IMR-90 (cell line): ENCODE measurements around the gene CALCOCO2. TPM values are rescaled to one million over a fixed set of nuclear protein-coding genes. Genes with fewer than 3 reads are reported as not detected.

Source experiments
- ATAC-seq: fragments of 200-7000 bp; cut with Tn5 transposase; 2 replicates; pipeline ENCODE4 v1.9.1; 2020; ENCODE audit warnings: low read depth, mild to moderate bottlenecking, moderate library complexity
- BruUV-seq: library from RNA; stranded (reverse); fragments of 400-500 nt; replicated peaks from 2 replicates; lab custom pipeline; 2021; lab: Mats Ljungman, UMichigan
- CTCF ChIA-PET: fragments of 300-600 bp; formaldehyde crosslinking; extraction: SDS; loops from one replicate; lab custom pipeline; 2021; ENCODE audit warnings: antibody characterized with exemption; lab: Yijun Ruan, JAX
- POLR2A ChIA-PET: fragments of 300-600 bp; sonication (Branson Sonifier 250); formaldehyde crosslinking; loops from one replicate; lab custom pipeline; 2022; ENCODE audit warnings: antibody characterized with exemption; ENCODE audit not compliant: unreplicated experiment; lab: Charles Lee
- DNase-seq: peaks from one replicate; pipeline ENCODE4 v3.0.0; 2013
- H2AFZ ChIP-seq: replicated peaks from 2 replicates; pipeline ENCODE3; 2013; ENCODE audit warnings: low read length, mild to moderate bottlenecking; ENCODE audit not compliant: poor library complexity
- H2AK5ac ChIP-seq: 2 replicates; pipeline ENCODE4 v1.6.1; 2013; ENCODE audit warnings: low read depth, low read length, inconsistent platforms
- H2AK9ac ChIP-seq: replicated peaks from 2 replicates; pipeline ENCODE3; 2013; ENCODE audit warnings: mild to moderate bottlenecking, low read depth, low read length, moderate library complexity; ENCODE audit not compliant: poor library complexity
- H2BK120ac ChIP-seq: 2 replicates; pipeline ENCODE4 v1.6.1; 2013; ENCODE audit warnings: low read depth, low read length, inconsistent platforms
- H2BK15ac ChIP-seq: 3 replicates; pipeline ENCODE4 v1.6.1; 2013; ENCODE audit warnings: low read depth, low read length, inconsistent platforms
- H2BK20ac ChIP-seq: 2 replicates; pipeline ENCODE4 v1.6.1; 2013; ENCODE audit warnings: low read depth, mild to moderate bottlenecking, inconsistent platforms, low read length, moderate library complexity
- H2BK5ac ChIP-seq: 2 replicates; pipeline ENCODE4 v1.6.1; 2013; ENCODE audit warnings: mild to moderate bottlenecking, low read depth, low read length, inconsistent platforms; ENCODE audit not compliant: poor library complexity, severe bottlenecking
- H3K14ac ChIP-seq: replicated peaks from 2 replicates; pipeline ENCODE4 v1.6.1; 2013; ENCODE audit warnings: low read depth, low read length, inconsistent platforms
- H3K18ac ChIP-seq: 2 replicates; pipeline ENCODE4 v1.6.1; 2013; ENCODE audit warnings: low read depth, low read length, control low read depth
- H3K23ac ChIP-seq: 2 replicates; pipeline ENCODE4 v1.6.1; 2013; ENCODE audit warnings: low read depth, low read length, inconsistent platforms
- H3K27ac ChIP-seq: 2 replicates; pipeline ENCODE4 v1.5.1; 2013; ENCODE audit warnings: mild to moderate bottlenecking, control low read depth, low read length; ENCODE audit not compliant: insufficient read depth
- H3K27me3 ChIP-seq: 2 replicates; pipeline ENCODE4 v1.6.1; 2013; ENCODE audit warnings: low read length; ENCODE audit not compliant: control insufficient read depth, insufficient read depth
- H3K36me3 ChIP-seq: 2 replicates; pipeline ENCODE4 v1.6.1; 2013; ENCODE audit warnings: low read length, mixed read lengths; ENCODE audit not compliant: control insufficient read depth, insufficient read depth
- H3K4ac ChIP-seq: 2 replicates; pipeline ENCODE4 v1.6.1; 2013; ENCODE audit warnings: low read depth, low read length, inconsistent platforms
- H3K4me1 ChIP-seq: 2 replicates; pipeline ENCODE4 v1.6.1; 2013; ENCODE audit warnings: low read length, mixed read lengths; ENCODE audit not compliant: control insufficient read depth, insufficient read depth
- H3K4me2 ChIP-seq: 2 replicates; pipeline ENCODE4 v1.6.1; 2013; ENCODE audit warnings: low read depth, mild to moderate bottlenecking, control low read depth, low read length, moderate library complexity
- H3K4me3 ChIP-seq: 2 replicates; pipeline ENCODE4 v1.5.1; 2013; ENCODE audit warnings: low read depth, mild to moderate bottlenecking, control low read depth, low read length, moderate library complexity; ENCODE audit not compliant: insufficient read depth
- H3K56ac ChIP-seq: 2 replicates; pipeline ENCODE4 v1.6.1; 2013; ENCODE audit warnings: low read length, inconsistent platforms; ENCODE audit not compliant: insufficient read depth; ENCODE audit errors: extremely low read depth
- H3K79me1 ChIP-seq, 2 experiments: 2 replicates each; pipeline ENCODE4 v1.6.1; 2013; ENCODE audit warnings: low read length in 2 of 2, inconsistent platforms in 1 of 2, low read depth in 1 of 2
- H3K9ac ChIP-seq: 2 replicates; pipeline ENCODE4 v1.6.1; 2013; ENCODE audit warnings: low read depth, low read length, control low read depth
- H3K9me1 ChIP-seq: 2 replicates; pipeline ENCODE4 v1.6.1; 2013; ENCODE audit warnings: low read length, inconsistent platforms; ENCODE audit not compliant: insufficient read depth
- H3K9me3 ChIP-seq: 2 replicates; pipeline ENCODE4 v1.6.1; 2013; ENCODE audit warnings: low read length; ENCODE audit not compliant: control insufficient read depth, insufficient read depth
- H4K20me1 ChIP-seq: 2 replicates; pipeline ENCODE4 v1.6.1; 2013; ENCODE audit warnings: low read length, inconsistent platforms; ENCODE audit not compliant: insufficient read depth
- H4K5ac ChIP-seq: 2 replicates; pipeline ENCODE4 v1.6.1; 2013; ENCODE audit warnings: mild to moderate bottlenecking, low read depth, low read length, control low read depth
- H4K8ac ChIP-seq, 2 experiments: 2 replicates each; pipeline ENCODE4 v1.6.1; 2013; ENCODE audit warnings: low read depth in 2 of 2, low read length in 2 of 2, control low read depth in 1 of 2, inconsistent platforms in 1 of 2
- H4K91ac ChIP-seq: 2 replicates; pipeline ENCODE4 v1.6.1; 2013; ENCODE audit warnings: low read depth, low read length, inconsistent platforms; ENCODE audit not compliant: insufficient read depth
- BHLHE40 ChIP-seq: fragments of 150-350 bp; IDR thresholded peaks from 2 replicates; pipeline ENCODE4 v1.6.1; 2016; ENCODE audit warnings: mild to moderate bottlenecking, low read depth, low read length
- CEBPB ChIP-seq: IDR thresholded peaks from 2 replicates; pipeline ENCODE4 v1.6.1; 2012; ENCODE audit warnings: low read depth, low read length, improper control_type of control experiment
- CHD1 ChIP-seq: IDR thresholded peaks from 2 replicates; pipeline ENCODE4 v1.6.1; 2012; ENCODE audit warnings: low read depth, low read length, improper control_type of control experiment
- FOS ChIP-seq: fragments of 150-350 bp; IDR thresholded peaks from 2 replicates; pipeline ENCODE4 v1.6.1; 2016; ENCODE audit warnings: low read depth, low read length
- MAFK ChIP-seq: IDR thresholded peaks from 2 replicates; pipeline ENCODE4 v1.6.1; 2012; ENCODE audit warnings: low read depth, low read length, improper control_type of control experiment
- MAZ ChIP-seq: IDR thresholded peaks from 2 replicates; pipeline ENCODE4 v1.6.1; 2012; ENCODE audit warnings: low read depth, mild to moderate bottlenecking, low read length, improper control_type of control experiment, moderate library complexity, borderline replicate concordance
- MXI1 ChIP-seq: IDR thresholded peaks from 2 replicates; pipeline ENCODE4 v1.6.1; 2012; ENCODE audit warnings: low read depth, mild to moderate bottlenecking, low read length, moderate library complexity, borderline replicate concordance
- NFE2L2 ChIP-seq: fragments of 150-350 bp; IDR thresholded peaks from 2 replicates; pipeline ENCODE4 v1.6.1; 2016; ENCODE audit warnings: low read depth, mild to moderate bottlenecking, low read length
- POLR2A ChIP-seq: IDR thresholded peaks from 2 replicates; pipeline ENCODE4 v1.6.1; 2012; ENCODE audit warnings: mild to moderate bottlenecking, low read depth, low read length
- RAD21 ChIP-seq: IDR thresholded peaks from 2 replicates; pipeline ENCODE4 v1.6.1; 2012; ENCODE audit warnings: low read length, improper control_type of control experiment
- RCOR1 ChIP-seq: IDR thresholded peaks from 2 replicates; pipeline ENCODE4 v1.6.1; 2012; ENCODE audit warnings: mild to moderate bottlenecking, low read length, improper control_type of control experiment; ENCODE audit not compliant: insufficient replicate concordance
- RFX5 ChIP-seq: IDR thresholded peaks from 2 replicates; pipeline ENCODE4 v1.8.0; 2012; ENCODE audit warnings: low read depth, mild to moderate bottlenecking, low read length, moderate library complexity
- SMC3 ChIP-seq: fragments of 150-350 bp; IDR thresholded peaks from 2 replicates; pipeline ENCODE4 v1.6.1; 2016; ENCODE audit warnings: low read depth, mild to moderate bottlenecking, antibody characterized with exemption, low read length, moderate library complexity
- WGBS, 2 experiments: methylation state at CpG; one replicate each; pipeline versions ENCODE4 v1.1.5 to v1.1.7; 2013; ENCODE audit warnings: missing lambda C conversion rate in 2 of 2; ENCODE audit not compliant: insufficient read length in 1 of 2; ENCODE audit errors: extremely low coverage in 2 of 2; 5-methylcytosine and 5-hydroxymethylcytosine counted together
- dilution Hi-C: fragments of 300-500 bp; cut with HindIII; formaldehyde crosslinking; loops from one replicate; pipeline ENCODE4 v1.14.3; 2018; ENCODE audit warnings: low sequenced_read_pairs; ENCODE audit not compliant: unreplicated experiment
- in situ Hi-C: fragments of 300-500 bp; cut with MboI; formaldehyde crosslinking; loops from 3 replicates; pipeline ENCODE4 v1.14.3; 2019; ENCODE audit warnings: low sequenced_read_pairs, inconsistent platforms, mixed read lengths
- intact Hi-C: fragments of 100-400 bp; cut with micrococcal nuclease; formaldehyde crosslinking; loops from 2 replicates; pipeline ENCODE4 v1.10.0; 2022
- polyA plus RNA-seq, 3 experiments: library from polyadenylated mRNA; depleted of rRNA; stranded (reverse); fragments of >200 nt; gene quantifications; 2 replicates each; pipeline ENCODE4 v1.2.3, GENCODE V29; 2012; ENCODE audit warnings: low replicate concordance in 1 of 3
- total RNA-seq: library from RNA; depleted of rRNA; stranded (reverse); fragments of >200 nt; gene quantifications from 2 replicates; pipeline ENCODE4 v1.2.3, GENCODE V29; 2012
- TF ChIP-seq, protein P1 (sequence below): fragments of 150-350 bp; IDR thresholded peaks from 2 replicates; pipeline ENCODE4 v1.6.1; 2017; ENCODE audit warnings: mild to moderate bottlenecking, antibody characterized with exemption, low read length, low read depth
- TF ChIP-seq, protein P2 (sequence below): fragments of 150-350 bp; IDR thresholded peaks from 2 replicates; pipeline ENCODE4 v1.6.1; 2016; ENCODE audit warnings: low read depth, mild to moderate bottlenecking, low read length, moderate library complexity, borderline replicate concordance
- TF ChIP-seq, protein P3 (sequence below): conservative IDR thresholded peaks from 2 replicates; pipeline ENCODE4 v1.5.1; 2012; ENCODE audit warnings: mild to moderate bottlenecking, low read depth, low read length, improper control_type of control experiment

Gene CALCOCO2
- total and polyA plus RNA-seq, 2 of the 4 experiments (the other 2 are of a cell fraction) = 35.9 to 53.4 TPM

DNA sequence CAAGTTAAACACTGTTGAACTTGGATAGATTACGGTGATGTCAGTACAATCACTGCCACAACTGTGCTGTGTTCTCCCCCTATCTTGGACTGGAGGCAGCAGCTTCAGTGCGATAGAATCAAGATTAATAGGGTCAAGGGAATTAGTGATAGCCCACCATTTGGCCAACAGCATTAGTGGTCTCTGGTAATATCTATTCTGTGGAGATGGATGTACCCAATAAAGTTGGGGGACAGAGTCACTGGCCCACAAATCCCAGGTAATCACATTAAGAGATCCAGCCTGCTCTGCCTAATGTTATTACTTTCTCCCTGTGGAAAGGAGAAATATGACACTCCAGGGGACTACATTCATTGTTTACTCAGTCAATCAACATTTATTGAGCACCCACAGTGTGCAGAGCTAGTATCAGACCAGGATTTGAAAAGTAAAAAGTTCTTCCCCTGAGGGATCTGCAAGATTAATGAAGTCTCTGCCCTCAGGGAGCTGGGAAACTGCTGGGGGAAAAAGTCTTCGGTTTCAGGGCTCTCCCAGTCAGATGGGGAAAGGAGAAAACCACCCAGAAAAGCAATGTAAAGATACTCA, 38.2 kb downstream of the CALCOCO2 start:
- Histone ChIP-seq H3K27ac (no peak overlapping the region), H4K5ac (no peak overlapping the region), H3K4me1 (no peaks in the 10 kb centered on the region; the same call in 1 of the 2 replicates), H3K4me3 (no peak overlapping the region), H4K8ac (no peak overlapping the region), H4K91ac (no peak overlapping the region), H3K27me3 (peaks cover 4% of the 10 kb centered on the region; the same call in 1 of the 2 replicates), H2BK15ac (no peak overlapping the region), H3K9me1 (no peaks in the 10 kb centered on the region), H3K18ac (no peak overlapping the region), H3K79me1 (no peaks in the 10 kb centered on the region), H3K23ac (no peak overlapping the region), H2AK9ac (no peak overlapping the region), H3K56ac (no peak overlapping the region), H3K4me2 (no peak overlapping the region), H2AFZ (no peak overlapping the region), H3K14ac (no peak overlapping the region), H3K4ac (no peak overlapping the region), H4K20me1 (no peaks in the 10 kb centered on the region), H3K36me3 (peaks cover 6% of the 10 kb centered on the region), H2BK120ac (no peak overlapping the region), H2AK5ac (no peak overlapping the region), H3K9ac (no peak overlapping the region), H2BK5ac (no peak overlapping the region), H3K9me3 (no peaks in the 10 kb centered on the region), H2BK20ac (no peak overlapping the region)
- in situ Hi-C loops = no loop called here
- dilution Hi-C loops = no loop called here
- POLR2A ChIA-PET = interaction anchor here (0.6 kb wide), 1 partner anchor 201 kb away, joined by 14 read pairs; no protein-coding TSS in a partner anchor
- no TSS peak for BruUV-seq
- intact Hi-C loops = no loop called here
- ATAC-seq (no peak), DNase-seq (no peak)
- CTCF ChIA-PET = no interaction called here
- TF ChIP-seq CHD1 = no peak
- TF ChIP-seq MAFK = no peak
- TF ChIP-seq NFE2L2 = no peak
- no peak for TF ChIP-seq CEBPB
- TF ChIP-seq RAD21 = no peak
- TF ChIP-seq BHLHE40 = no peak
- TF ChIP-seq, protein P1, sequence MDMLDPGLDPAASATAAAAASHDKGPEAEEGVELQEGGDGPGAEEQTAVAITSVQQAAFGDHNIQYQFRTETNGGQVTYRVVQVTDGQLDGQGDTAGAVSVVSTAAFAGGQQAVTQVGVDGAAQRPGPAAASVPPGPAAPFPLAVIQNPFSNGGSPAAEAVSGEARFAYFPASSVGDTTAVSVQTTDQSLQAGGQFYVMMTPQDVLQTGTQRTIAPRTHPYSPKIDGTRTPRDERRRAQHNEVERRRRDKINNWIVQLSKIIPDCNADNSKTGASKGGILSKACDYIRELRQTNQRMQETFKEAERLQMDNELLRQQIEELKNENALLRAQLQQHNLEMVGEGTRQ = no peak
- no peak for TF ChIP-seq RFX5
- TF ChIP-seq MXI1 = no peak
- TF ChIP-seq, protein P2, sequence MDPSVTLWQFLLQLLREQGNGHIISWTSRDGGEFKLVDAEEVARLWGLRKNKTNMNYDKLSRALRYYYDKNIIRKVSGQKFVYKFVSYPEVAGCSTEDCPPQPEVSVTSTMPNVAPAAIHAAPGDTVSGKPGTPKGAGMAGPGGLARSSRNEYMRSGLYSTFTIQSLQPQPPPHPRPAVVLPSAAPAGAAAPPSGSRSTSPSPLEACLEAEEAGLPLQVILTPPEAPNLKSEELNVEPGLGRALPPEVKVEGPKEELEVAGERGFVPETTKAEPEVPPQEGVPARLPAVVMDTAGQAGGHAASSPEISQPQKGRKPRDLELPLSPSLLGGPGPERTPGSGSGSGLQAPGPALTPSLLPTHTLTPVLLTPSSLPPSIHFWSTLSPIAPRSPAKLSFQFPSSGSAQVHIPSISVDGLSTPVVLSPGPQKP = no peak
- no peak for TF ChIP-seq FOS
- TF ChIP-seq, protein P3, sequence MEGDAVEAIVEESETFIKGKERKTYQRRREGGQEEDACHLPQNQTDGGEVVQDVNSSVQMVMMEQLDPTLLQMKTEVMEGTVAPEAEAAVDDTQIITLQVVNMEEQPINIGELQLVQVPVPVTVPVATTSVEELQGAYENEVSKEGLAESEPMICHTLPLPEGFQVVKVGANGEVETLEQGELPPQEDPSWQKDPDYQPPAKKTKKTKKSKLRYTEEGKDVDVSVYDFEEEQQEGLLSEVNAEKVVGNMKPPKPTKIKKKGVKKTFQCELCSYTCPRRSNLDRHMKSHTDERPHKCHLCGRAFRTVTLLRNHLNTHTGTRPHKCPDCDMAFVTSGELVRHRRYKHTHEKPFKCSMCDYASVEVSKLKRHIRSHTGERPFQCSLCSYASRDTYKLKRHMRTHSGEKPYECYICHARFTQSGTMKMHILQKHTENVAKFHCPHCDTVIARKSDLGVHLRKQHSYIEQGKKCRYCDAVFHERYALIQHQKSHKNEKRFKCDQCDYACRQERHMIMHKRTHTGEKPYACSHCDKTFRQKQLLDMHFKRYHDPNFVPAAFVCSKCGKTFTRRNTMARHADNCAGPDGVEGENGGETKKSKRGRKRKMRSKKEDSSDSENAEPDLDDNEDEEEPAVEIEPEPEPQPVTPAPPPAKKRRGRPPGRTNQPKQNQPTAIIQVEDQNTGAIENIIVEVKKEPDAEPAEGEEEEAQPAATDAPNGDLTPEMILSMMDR = no peak
- no peak for TF ChIP-seq MAZ
- TF ChIP-seq SMC3 = no peak
- no peak for TF ChIP-seq POLR2A
- TF ChIP-seq RCOR1 = no peak
- 83% methylated on average over 1 of the region's 3 CpGs; no CpG with 5 or more reads in 1 of the 2 experiments for WGBS, 2 experiments
